GM21526 (cell line): ENCODE results near the gene ODAM.
"Not testable (repeated sequence)": the region's sequence is repeated elsewhere in the genome, so short reads cannot be mapped to it uniquely, and the experiment has no call there.

Experiments used
- ATAC-seq: cut with Tn5 transposase; IDR thresholded peaks from one replicate; pipeline ENCODE4 v1.9.1; 2021; ENCODE audit warnings: moderate library complexity; ENCODE audit not compliant: unreplicated experiment, low FRiP score

Gene ODAM

GRCh38 chr4:70195425-70195824 lies at the start of gene ODAM:
ODAM (plus strand) TSS chr4:70195725; CDS start chr4:70196544, 819 bp downstream.
- no peak for ATAC-seq

DNA sequence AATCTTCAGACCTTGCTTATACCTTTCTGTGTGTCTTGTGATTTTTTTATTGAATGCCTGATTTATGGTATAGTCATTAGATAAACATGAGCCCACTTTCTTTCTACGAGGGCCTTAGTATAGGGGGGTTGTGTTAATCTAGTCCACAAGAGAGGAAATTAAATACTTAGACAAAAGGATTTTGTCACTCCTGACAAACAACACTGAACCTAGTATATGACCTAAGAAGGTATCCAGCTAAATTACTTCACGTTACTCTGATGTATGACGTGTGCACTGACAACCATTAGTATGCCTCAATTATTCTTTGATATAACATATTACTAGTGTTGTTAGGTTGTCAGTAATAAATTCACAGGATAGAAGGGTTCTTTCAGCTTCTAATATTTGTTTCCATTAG lies 44.3 kb upstream of the ODAM start:
- no peak for ATAC-seq

DNA sequence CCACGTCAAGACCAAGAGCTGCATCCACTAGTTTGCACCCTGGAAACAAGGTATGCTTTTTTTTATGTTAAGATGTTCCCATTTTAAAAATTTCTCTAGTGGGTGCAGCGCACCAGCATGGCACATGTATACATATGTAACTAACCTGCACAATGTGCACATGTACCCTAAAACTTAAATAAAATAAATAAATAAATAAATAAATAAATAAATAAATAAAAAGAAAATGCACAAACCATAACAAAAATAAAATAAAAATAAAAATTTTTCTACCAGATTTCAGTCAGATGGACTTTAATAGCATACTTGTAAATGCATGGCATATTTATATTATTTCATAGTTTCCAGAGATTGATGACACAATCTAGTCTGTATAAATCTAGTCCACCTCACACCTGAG lies 43.4 kb upstream of the ODAM start:
- no peak for ATAC-seq

DNA sequence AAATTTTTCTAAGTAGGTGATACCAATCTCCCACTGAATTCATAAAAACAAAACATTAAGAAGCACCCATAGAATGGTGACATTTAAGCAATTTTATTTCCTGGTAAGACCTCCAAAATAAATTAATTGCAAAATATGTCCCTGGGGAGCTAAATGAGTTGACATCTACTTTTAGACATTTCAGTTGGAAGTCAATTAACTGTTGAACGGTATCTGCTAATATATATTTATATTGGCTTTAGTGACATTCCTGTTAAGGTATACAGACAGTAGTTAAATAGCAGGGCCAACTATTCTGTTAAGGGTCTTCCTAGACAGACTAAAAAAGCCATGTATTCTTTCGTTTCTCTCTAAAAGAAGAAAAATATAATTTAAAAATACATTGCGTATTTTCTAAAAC lies 41.6 kb upstream of the ODAM start, which contains the start of gene PRR27:
Gene PRR27 (plus strand): TSS at position 301 of the 400 bp plus-strand sequence. CDS start 139 bp downstream, outside the sequence.
- ATAC-seq: no peak

DNA sequence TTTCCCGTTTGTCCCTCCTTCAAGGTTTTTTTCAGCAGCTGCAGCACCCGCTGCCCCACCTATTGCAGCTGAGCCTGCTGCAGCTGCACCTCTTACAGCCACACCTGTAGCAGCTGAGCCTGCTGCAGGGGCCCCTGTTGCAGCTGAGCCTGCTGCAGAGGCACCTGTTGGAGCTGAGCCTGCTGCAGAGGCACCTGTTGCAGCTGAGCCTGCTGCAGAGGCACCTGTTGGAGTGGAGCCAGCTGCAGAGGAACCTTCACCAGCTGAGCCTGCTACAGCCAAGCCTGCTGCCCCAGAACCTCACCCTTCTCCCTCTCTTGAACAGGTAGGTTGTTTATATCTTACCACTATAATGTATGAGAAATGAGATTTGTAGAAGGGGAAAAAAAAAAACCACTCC lies 36.9 kb upstream of the ODAM start:
- ATAC-seq: no peak

DNA sequence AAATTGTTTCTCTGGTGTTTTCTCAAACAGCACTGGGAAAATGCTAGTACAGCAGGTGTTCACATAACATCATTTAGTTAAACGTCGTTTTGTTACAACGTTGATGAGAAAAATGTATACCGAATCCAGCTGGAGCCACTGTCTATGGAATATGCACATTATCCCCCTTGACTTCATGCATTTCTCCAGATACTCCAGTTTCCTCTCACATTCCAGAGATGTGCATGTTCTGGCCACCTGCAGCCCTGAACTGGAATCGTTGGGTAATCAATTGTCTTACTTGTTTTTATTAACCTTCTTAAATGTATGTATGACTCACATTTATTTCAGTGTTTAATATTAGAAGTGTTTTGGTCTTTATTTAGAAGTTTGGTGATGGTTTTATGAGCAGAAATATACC lies 18.4 kb upstream of the ODAM start:
- no peak for ATAC-seq

DNA sequence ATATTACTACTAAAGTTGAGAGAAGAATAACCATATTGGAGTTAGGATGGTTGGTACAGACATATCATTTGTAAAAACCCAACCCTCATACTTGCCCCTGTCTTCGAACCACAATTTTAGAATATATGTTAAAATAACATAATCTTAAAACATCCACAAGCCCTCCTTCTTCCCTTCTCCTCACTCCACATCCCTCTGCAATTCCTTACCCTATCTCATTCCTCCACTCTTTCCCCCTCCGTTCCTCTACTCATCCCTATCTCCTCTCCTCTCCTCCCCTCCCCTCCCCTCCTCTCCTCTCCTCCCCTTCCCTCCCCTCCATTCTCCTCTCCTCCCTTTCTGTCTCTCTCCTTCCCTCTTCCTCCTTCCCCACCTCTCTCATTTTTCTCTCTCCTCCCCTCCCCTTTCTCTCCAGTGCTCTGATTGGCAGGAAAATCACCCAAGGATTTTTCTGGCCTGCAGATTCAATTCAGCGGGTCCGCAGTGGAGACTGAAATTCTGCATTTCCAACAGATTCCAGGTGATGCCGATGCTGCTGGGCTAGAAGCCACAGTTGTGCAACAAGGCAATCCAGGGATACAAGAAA lies 17.4 kb upstream of the ODAM start:
- ATAC-seq: no peak

- ATAC-seq: no peak
These were observed 15.7 kb upstream of the ODAM start for GRCh38 chr4:70179811-70180210.

DNA sequence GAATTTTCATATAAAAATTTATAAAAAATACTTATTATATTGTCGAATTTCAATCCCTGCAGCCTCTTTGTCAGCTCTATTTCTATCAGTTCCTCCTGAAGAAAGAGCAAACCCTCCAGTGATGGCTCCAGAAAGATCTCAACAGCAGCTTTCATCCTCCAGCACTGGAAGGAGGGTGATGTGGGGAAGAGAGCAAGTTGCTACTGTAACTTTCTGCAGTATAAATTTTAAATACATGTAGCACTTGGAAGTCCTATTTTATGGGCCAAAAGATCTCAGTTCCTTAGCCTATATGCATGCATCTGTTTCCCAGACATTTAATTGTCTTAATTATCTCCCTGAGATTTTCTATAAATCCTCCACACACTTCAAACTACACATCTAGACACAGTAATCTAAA lies 13.7 kb upstream of the ODAM start:
- ATAC-seq: no peak

DNA sequence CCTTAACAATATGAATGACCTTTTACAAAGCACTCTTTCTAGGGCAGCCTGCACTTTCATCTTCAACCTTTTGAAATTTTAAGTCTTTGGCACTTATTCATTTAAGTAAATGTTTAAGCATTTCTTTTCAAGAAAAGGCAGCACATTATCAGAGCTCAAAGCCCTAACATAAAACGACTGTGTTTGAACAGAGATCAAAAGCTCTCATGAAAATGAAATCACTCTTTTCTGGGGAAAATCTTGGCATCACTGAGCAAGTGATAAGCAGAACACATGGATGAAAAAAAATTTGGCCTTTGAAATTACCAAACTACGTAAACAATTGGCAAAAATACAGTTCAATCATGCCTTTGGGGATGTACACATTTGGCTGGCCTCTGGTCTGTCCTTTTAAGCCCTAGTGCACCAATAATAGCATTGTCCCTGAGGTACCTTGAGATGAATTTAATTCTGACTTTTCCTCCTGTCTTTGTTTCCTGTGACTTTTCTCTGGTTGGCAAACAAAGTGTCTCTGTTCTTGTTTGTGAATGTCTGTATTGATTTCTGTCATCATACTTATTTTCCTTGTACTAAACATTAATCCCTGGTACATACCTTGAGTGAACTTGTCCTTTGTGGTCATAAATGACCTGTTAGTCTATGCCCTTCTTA lies 12.9 kb upstream of the ODAM start:
- ATAC-seq: no peak

DNA sequence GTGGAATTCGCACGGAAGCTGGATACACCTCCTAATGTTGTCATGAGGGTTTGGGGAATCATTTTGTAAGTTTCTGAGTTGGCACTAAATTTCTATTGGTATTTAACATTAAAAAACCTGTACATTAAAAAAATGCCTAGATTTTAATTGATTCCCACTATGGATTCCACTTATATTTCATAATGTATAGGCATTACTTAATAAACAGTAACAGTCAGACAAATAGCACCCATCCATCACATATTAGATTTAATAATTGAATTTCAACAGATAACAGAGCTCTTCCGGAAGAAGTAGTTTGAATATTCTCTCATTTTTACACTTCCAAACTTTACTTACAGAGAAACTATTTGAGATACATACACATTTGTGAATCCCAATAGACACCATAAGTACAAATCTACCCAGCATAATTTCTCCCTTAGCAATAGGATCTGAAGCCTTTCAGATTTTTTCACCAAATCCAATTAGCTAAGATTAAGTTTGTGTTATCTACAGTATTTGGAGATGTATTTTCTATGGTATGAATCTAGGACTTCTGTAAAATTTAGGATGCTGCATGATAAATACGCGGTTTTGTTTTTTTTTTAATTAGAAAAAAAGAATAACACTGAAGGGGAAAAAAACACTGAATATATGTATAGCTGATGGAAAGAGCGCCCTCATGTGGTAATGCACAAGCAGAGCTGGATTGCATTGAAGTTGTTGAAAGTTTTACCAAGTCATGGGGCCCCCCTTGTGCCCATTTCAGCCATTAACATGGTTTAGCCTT lies 12.2 kb upstream of the ODAM start:
- peak; percentile 76 for ATAC-seq

- no peak for ATAC-seq
These were observed 11.6 kb upstream of the ODAM start for GRCh38 chr4:70183940-70184246.

DNA sequence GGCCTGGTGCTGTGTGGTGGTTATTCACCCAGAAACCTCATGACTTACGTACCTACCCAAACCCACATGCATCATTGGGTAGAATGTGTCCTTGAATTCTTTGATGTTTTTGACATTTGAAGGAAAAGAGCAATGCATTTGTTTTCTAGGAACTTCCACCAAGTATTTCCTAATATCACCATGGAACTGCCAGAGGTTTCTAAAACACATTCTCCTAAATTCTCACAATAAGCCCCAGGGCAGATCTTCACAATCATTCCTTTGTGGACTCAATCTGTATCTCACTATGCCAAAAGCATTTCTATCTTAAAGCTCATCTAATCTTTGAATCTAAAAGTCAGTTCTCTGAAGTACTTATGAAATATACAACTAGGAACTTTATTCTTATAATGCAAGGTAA lies 8.3 kb upstream of the ODAM start:
- ATAC-seq: no peak

- ATAC-seq: no peak
These were observed 4.9 kb upstream of the ODAM start for GRCh38 chr4:70190579-70190978.

DNA sequence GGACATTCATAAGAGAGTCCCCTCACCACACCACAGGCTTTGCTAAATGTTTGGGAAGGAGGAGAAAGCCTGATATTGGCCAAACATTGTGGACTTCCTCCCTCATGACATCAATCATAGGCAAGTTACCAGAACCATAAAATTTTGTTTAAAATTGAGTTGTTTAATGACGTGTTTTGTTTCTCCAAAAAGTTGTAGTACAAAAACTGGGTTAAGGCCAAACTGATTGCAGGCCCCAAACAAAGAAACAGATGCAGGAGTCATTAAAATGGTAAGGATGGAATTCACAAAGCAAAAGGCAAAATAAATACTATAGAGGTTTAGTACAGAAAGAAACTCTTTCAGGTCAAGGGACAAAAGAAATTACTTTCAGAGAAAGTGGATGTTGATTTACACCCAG lies 3.9 kb upstream of the ODAM start:
- no peak for ATAC-seq

GRCh38 chr4:70192895-70193294 lies 2.6 kb upstream of the ODAM start:
- ATAC-seq: no peak

DNA sequence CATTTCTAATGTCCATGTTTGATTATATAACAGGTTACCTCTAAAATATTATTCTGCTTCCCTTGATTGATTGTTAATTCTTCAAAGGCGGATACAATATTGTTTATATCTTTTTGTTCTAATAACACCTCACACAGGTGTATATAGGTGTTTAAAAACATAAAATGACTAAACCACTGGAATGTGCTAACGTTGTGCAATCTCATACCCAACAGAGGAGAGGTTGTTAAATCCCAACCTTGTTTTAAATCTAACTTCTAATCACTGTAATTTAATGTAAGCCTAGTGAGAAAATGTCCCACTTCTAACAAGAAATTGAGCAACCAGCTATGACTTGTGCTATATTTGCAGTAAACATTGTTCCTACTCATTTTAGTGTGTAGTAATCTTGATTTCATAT lies 1.3 kb downstream of the ODAM start:
- no peak for ATAC-seq

GRCh38 chr4:70197842-70198241 lies 2.3 kb downstream of the ODAM start:
- no peak for ATAC-seq

- ATAC-seq: no peak
These were observed 8.1 kb downstream of the ODAM start for GRCh38 chr4:70203601-70204000.

- ATAC-seq: not testable (repeated sequence)
These were observed 17.2 kb downstream of the ODAM start for GRCh38 chr4:70212752-70213151.

DNA sequence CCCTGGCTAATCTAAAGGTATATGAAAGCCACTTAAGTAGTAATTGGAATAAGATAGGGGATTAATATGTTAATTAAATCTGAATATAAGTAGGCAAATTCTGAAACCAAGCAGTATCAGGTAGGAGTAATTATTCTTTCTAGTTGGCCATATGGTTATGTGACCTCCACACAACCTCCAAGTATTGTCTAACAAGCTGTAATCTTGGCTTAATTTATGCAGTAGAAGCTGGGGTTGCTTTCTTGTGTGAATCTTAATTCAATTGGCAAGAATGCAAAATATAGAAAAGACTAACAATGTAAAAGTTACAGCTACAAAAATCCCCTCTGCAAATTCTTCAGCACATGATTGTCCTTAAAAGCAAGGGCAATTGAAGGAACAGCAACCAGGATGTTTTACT lies 20.6 kb downstream of the ODAM start:
- not testable (repeated sequence) for ATAC-seq

GRCh38 chr4:70216550-70216949 lies 21.0 kb downstream of the ODAM start:
- ATAC-seq: not testable (repeated sequence)
